Prostate gland (tissue), 2 donors: Measurements from ENCODE around the gene C12orf56.

Source experiments
- POLR2A ChIP-seq: fragments of 450-650 bp; IDR thresholded peaks from one replicate; pipeline ENCODE4 v1.6.1; 2016; ENCODE audit warnings: antibody characterized with exemption, mild to moderate bottlenecking
- POLR2AphosphoS5 ChIP-seq: sonication (generic); formaldehyde crosslinking; IDR thresholded peaks from one replicate; pipeline ENCODE4 v1.6.1; 2017; ENCODE audit warnings: antibody characterized with exemption
- TF ChIP-seq, protein P1 (sequence below), 4 experiments: fragments of 200-600 bp in 2 of 4; fragments of 450-650 bp in 2 of 4; sonication (generic) in 2 of 4; IDR thresholded peaks; 1 replicate in 3 of 4; 2 replicates in 1 of 4; pipeline ENCODE4 v1.5.1; 2016 to 2019; ENCODE audit warnings: antibody characterized with exemption in 4 of 4, mild to moderate bottlenecking in 2 of 4, moderate library complexity in 2 of 4

DNA sequence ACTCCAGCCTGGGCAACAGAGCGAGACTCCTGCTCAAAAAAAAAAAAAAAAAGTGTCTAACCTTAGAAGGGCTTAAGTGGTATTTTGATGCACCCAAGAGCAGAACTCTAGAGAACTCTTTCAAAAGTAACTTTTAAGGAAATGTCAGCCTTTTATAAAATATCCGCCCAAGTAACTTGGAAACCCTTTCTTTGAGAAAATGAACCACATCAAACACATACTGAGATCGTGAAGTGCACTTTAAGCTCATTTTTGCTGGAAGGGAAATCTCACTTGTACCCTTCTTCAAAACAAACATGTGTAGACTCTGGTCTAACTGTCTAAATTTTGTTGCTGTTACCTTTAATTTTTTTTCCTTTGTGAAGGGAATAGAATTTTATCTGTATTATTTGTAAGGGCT lies 5.5 kb downstream of the C12orf56 start:
- TF ChIP-seq, protein P1, sequence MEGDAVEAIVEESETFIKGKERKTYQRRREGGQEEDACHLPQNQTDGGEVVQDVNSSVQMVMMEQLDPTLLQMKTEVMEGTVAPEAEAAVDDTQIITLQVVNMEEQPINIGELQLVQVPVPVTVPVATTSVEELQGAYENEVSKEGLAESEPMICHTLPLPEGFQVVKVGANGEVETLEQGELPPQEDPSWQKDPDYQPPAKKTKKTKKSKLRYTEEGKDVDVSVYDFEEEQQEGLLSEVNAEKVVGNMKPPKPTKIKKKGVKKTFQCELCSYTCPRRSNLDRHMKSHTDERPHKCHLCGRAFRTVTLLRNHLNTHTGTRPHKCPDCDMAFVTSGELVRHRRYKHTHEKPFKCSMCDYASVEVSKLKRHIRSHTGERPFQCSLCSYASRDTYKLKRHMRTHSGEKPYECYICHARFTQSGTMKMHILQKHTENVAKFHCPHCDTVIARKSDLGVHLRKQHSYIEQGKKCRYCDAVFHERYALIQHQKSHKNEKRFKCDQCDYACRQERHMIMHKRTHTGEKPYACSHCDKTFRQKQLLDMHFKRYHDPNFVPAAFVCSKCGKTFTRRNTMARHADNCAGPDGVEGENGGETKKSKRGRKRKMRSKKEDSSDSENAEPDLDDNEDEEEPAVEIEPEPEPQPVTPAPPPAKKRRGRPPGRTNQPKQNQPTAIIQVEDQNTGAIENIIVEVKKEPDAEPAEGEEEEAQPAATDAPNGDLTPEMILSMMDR (IDR thresholded peaks at IDR 0.05): no peak
- TF ChIP-seq POLR2A: no peak
- TF ChIP-seq POLR2AphosphoS5: no peak
